ENCODE measurements around the gene C4B.
"Not testable (repeated sequence)": the region's sequence is repeated elsewhere in the genome, so short reads cannot be mapped to it uniquely, and the experiment has no call there.

C4B gene

GRCh38 chr6:32028631-32029030 lies 14.0 kb downstream of the C4B start:
- intact Hi-C loops (cut with DNase I), result not testable (repeated sequence)
- DNase-seq, result peak in 2 of 10 donors; percentile 18 to 19

GRCh38 chr6:32029553-32029952 lies 15.0 kb downstream of the C4B start:
- DNase-seq, result peak in 1 of 10 donors; percentile 22
- intact Hi-C loops (cut with DNase I), result not testable (repeated sequence)

GRCh38 chr6:32035283-32036013 lies 20.9 kb downstream of the C4B start:
- DNase-seq; intact Hi-C loops (cut with DNase I): not testable (repeated sequence)

- DNase-seq; intact Hi-C loops (cut with DNase I): not testable (repeated sequence)
These were observed 22.5 kb downstream of the C4B start for GRCh38 chr6:32037136-32037535.

GRCh38 chr6:32037598-32038524 lies 23.3 kb downstream of the C4B start, which contains the start of gene CYP21A2:
TSS of gene CYP21A2 (plus strand) at chr6:32038415. CDS start at chr6:32038423, 8 bp downstream.
- peak in 2 of 10 donors; percentile 13 to 37 for DNase-seq
- intact Hi-C loops (cut with DNase I), result not testable (repeated sequence)

GRCh38 chr6:32038878-32039277 lies 24.3 kb downstream of the C4B start:
- peak in 2 of 10 donors; percentile 17 to 34 for DNase-seq
- intact Hi-C loops (cut with DNase I), result not testable (repeated sequence)

GRCh38 chr6:32039321-32040274 lies 25.0 kb downstream of the C4B start:
- peak in 3 of 10 donors; percentile 19 to 56 (median 47) for DNase-seq
- intact Hi-C loops (cut with DNase I), result not testable (repeated sequence)

- intact Hi-C loops (cut with DNase I), result not testable (repeated sequence)
- DNase-seq, result peak in 2 of 10 donors; percentile 12 to 55
These were observed 25.9 kb downstream of the C4B start for GRCh38 chr6:32040299-32041049.

- peak in 2 of 10 donors; percentile 11 to 81 for DNase-seq
- intact Hi-C loops (cut with DNase I), result not testable (repeated sequence)
These were observed 26.4 kb downstream of the C4B start for GRCh38 chr6:32041050-32041321.

- DNase-seq, result peak in 1 of 10 donors; percentile 11
- intact Hi-C loops (cut with DNase I), result not testable (repeated sequence)
These were observed 26.8 kb downstream of the C4B start for GRCh38 chr6:32041385-32041784.

- intact Hi-C loops (cut with DNase I), result not testable (repeated sequence)
- peak in 2 of 10 donors; percentile 33 to 48 for DNase-seq
These were observed 27.7 kb downstream of the C4B start for GRCh38 chr6:32042276-32042675.

- intact Hi-C loops (cut with DNase I), result not testable (repeated sequence)
- DNase-seq, result peak in 3 of 10 donors; percentile 1 to 47 (median 35)
These were observed 29.2 kb downstream of the C4B start for GRCh38 chr6:32043589-32044380.

- DNase-seq, result peak in 2 of 10 donors; percentile 21 to 25
- intact Hi-C loops (cut with DNase I), result not testable (repeated sequence)
These were observed 30.3 kb downstream of the C4B start for GRCh38 chr6:32044916-32045315.

GRCh38 chr6:32045811-32046449 lies 31.3 kb downstream of the C4B start:
- intact Hi-C loops (cut with DNase I), result no loop called here
- DNase-seq, result peak in 4 of 10 donors; percentile 8 to 79 (median 48)

GRCh38 chr6:32046450-32047083 lies 32.0 kb downstream of the C4B start:
- intact Hi-C loops (cut with DNase I), result no loop called here
- peak in 5 of 10 donors; percentile 19 to 80 (median 64) for DNase-seq

- peak in 1 of 10 donors; percentile 47 for DNase-seq
- intact Hi-C loops (cut with DNase I), result no loop called here
These were observed 32.5 kb downstream of the C4B start for GRCh38 chr6:32047084-32047478.

GRCh38 chr6:32047539-32047854 lies 32.9 kb downstream of the C4B start:
- intact Hi-C loops (cut with DNase I), result no loop called here

More at GRCh38 chr6:32047539-32047854, 32.9 kb downstream of the C4B start:
- no peak for DNase-seq

Data from posterior cingulate gyrus (tissue), 11 donors.